Activated T-helper 1 cell treated with Interleukin-2 at 50 U/mL for 16 hours (primary cell): ENCODE data around the gene CLCN2.
A peak's percentile ranks its signal among the peaks of the same experiment; 100 is the strongest.

Experiments used
- DNase-seq: peaks from one replicate; pipeline ENCODE4 v3.0.0-alpha.2; 2020; ENCODE audit warnings: low read depth

Gene CLCN2

GRCh38 chr3:184361532-184361931, at the start of gene CLCN2, which contains the start of gene POLR2H:
CLCN2 (minus strand) TSS chr3:184361605; CDS start chr3:184361479, 126 bp downstream.
POLR2H (plus strand) TSS chr3:184361710; CDS start chr3:184363493, 1,783 bp downstream.
- DNase-seq, result peak; percentile 12

GRCh38 chr3:184409946-184410500, 48.6 kb upstream of the CLCN2 start:
- DNase-seq, result no peak

- DNase-seq, result no peak
These were observed 48.0 kb upstream of the CLCN2 start for GRCh38 chr3:184409331-184409926.

- DNase-seq, result no peak
These were observed 43.9 kb upstream of the CLCN2 start for GRCh38 chr3:184405075-184406030.

- DNase-seq, result no peak
These were observed 38.0 kb upstream of the CLCN2 start for GRCh38 chr3:184399410-184399809.

GRCh38 chr3:184395320-184395660, 33.9 kb upstream of the CLCN2 start:
- DNase-seq, result no peak

- DNase-seq, result no peak
These were observed 29.9 kb upstream of the CLCN2 start for GRCh38 chr3:184391266-184391665.

- DNase-seq, result no peak
These were observed 28.6 kb upstream of the CLCN2 start for GRCh38 chr3:184389935-184390528.

GRCh38 chr3:184389384-184389783, 28.0 kb upstream of the CLCN2 start:
- DNase-seq, result no peak

GRCh38 chr3:184388936-184389230, 27.5 kb upstream of the CLCN2 start:
- DNase-seq, result no peak

GRCh38 chr3:184388164-184388935, 26.9 kb upstream of the CLCN2 start:
- DNase-seq, result no peak

- DNase-seq, result no peak
These were observed 25.8 kb upstream of the CLCN2 start for GRCh38 chr3:184387174-184387714.

- DNase-seq, result no peak
These were observed 24.8 kb upstream of the CLCN2 start for GRCh38 chr3:184386047-184386806.

- DNase-seq, result no peak
These were observed 23.5 kb upstream of the CLCN2 start for GRCh38 chr3:184384856-184385422.

GRCh38 chr3:184384342-184384741, 22.9 kb upstream of the CLCN2 start:
- no peak for DNase-seq

- DNase-seq, result no peak
These were observed 21.8 kb upstream of the CLCN2 start for GRCh38 chr3:184383033-184383740.

- no peak for DNase-seq
These were observed 21.1 kb upstream of the CLCN2 start for GRCh38 chr3:184382326-184383032.

GRCh38 chr3:184381261-184382224, 20.1 kb upstream of the CLCN2 start:
- no peak for DNase-seq
